ENCODE data around the gene EVL. TPM values are rescaled to one million over a fixed set of nuclear protein-coding genes. Genes with fewer than 3 reads are reported as not detected.

EVL gene
- total and polyA plus RNA-seq, 2 of the 8 experiments (the other 6 are each of a cell fraction or from before 2014, with no cell fraction given): 30.7 to 64.6 TPM

DNA sequence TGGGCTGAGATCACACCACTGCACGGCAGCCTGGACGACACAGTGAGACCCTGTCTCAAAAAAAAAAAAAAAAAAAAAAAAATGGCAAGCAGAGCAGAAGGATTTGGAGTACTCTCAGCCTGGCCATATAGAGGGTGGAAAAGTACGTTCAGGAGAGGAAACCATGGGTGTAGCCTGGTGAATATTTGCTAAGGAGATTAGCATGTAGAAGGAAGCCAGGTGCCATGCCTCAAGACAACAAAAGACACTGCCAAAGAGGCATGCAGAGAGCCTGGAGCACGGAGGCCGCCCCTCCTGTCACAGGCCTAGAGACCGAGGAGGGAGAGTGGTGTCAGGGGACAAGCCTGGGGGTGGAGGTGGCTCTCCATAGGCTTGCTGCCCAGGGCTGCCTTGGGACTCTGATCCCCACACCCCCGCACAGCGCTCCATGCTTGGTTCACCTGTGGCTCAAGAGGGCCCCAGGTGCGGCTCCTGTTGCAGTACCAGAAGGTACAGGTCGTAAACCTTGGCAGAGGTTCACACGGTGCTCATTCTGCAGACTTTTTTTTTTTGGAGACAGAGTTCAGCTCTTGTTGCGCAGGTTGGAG is 122.1 kb downstream of the EVL start:
- no peak overlapping the region for H4K5ac ChIP-seq (ENCODE audit: insufficient read length, low read depth, low read length)
- no peaks in the 10 kb centered on the region for H3K27me3 ChIP-seq (replicated peaks in 1 of 4; ENCODE audit: control insufficient read depth in 3 of 4, extremely low read depth in 1 of 4, insufficient read depth in 3 of 4, low read length in 3 of 4)
- TF ChIP-seq RAD21 (IDR thresholded peaks at IDR 0.05 in 1 of 2, conservative IDR thresholded peaks at IDR 0.05 in 1 of 2; ENCODE audit: low read depth in 2 of 2, low read length in 2 of 2): no peak
- FAIRE-seq: no peak
- no peak overlapping the region for H2BK15ac ChIP-seq (ENCODE audit: low read length)
- H3K79me2 ChIP-seq (ENCODE audit: control insufficient read depth in 1 of 2, insufficient read depth in 2 of 2, low read length in 2 of 2): no peaks in the 10 kb centered on the region
- H3K18ac ChIP-seq (ENCODE audit: extremely low read depth, low read length): no peak overlapping the region
- no peak overlapping the region for H3K4me2 ChIP-seq (ENCODE audit: insufficient read depth in 1 of 2, low read depth in 2 of 2, low read length in 2 of 2)
- no peak overlapping the region for H2AFZ ChIP-seq (ENCODE audit: low read length)
- H3K36me3 ChIP-seq (ENCODE audit: control insufficient read depth in 2 of 4, insufficient read depth in 4 of 4, low read length in 3 of 4): no peaks in the 10 kb centered on the region
- H3K4ac ChIP-seq (replicated peaks; ENCODE audit: insufficient read length, low read depth, low read length): no peak overlapping the region
- no peaks in the 10 kb centered on the region for H3K9me3 ChIP-seq (ENCODE audit: insufficient read depth in 2 of 2, low read depth in 1 of 2, low read length in 1 of 2)
- H3K14ac ChIP-seq (ENCODE audit: insufficient read length): no peak overlapping the region
- no peak overlapping the region for H2AK5ac ChIP-seq (ENCODE audit: low read depth, low read length)
- 90% methylated on average over 11 of the region's 12 CpGs; no CpG with 5 or more reads in 1 of the 2 experiments for WGBS, 2 experiments (ENCODE audit: extremely low coverage in 1 of 2, insufficient coverage in 1 of 2, insufficient read length in 1 of 2, insufficient replicate concordance in 2 of 2, low coverage in 1 of 2, low lambda C conversion rate in 2 of 2, missing lambda C conversion rate in 1 of 2)
- H3K27ac ChIP-seq (ENCODE audit: low read depth, low read length): no peak overlapping the region
- H2BK120ac ChIP-seq (replicated peaks; ENCODE audit: low read depth, low read length): no peak overlapping the region
- H3K56ac ChIP-seq (replicated peaks; ENCODE audit: insufficient read length, low read depth, low read length): no peak overlapping the region
- H2BK20ac ChIP-seq (ENCODE audit: low read length): no peak overlapping the region
- no peak overlapping the region for H3K9ac ChIP-seq (replicated peaks in 1 of 4; ENCODE audit: extremely low read depth in 1 of 4, low read depth in 3 of 4, low read length in 3 of 4)
- no peak overlapping the region; the same call in 1 of the 2 replicates for H4K8ac ChIP-seq (ENCODE audit: extremely low read depth, insufficient read depth, low read length)
- no peak overlapping the region for H3K23ac ChIP-seq (ENCODE audit: insufficient read length)
- POLR2A ChIA-PET (ENCODE audit: partially characterized antibody): interaction anchor here (0.6 to 0.7 kb wide), 2 partner anchors 22 to 47 kb away, joined by 3 to 4 read pairs; no protein-coding TSS in a partner anchor
- H3K4me1 ChIP-seq (replicated peaks in 1 of 4; ENCODE audit: control insufficient read depth in 3 of 4, insufficient read depth in 4 of 4, low read length in 3 of 4): peaks cover 0 to 5% (median 2%) of the 10 kb centered on the region in 4 experiments; a peak in 3 of 7 replicates
- H3K79me1 ChIP-seq (ENCODE audit: low read depth, low read length): no peaks in the 10 kb centered on the region
- no peak overlapping the region for H4K91ac ChIP-seq (replicated peaks; ENCODE audit: insufficient read length, low read length)
- no peak overlapping the region for H2BK12ac ChIP-seq (ENCODE audit: low read depth, low read length)
- H4K20me1 ChIP-seq (replicated peaks in 1 of 2; ENCODE audit: control insufficient read depth in 1 of 2, insufficient read depth in 2 of 2, low read length in 2 of 2): no peaks in the 10 kb centered on the region
- CTCF ChIA-PET (ENCODE audit: partially characterized antibody): interaction anchor here (0.6 to 1.2 kb wide), 4 partner anchors 14 to 130 kb away, joined by 3 read pairs; no protein-coding TSS in a partner anchor
- H3K4me3 ChIP-seq (ENCODE audit: extremely low read depth in 1 of 4, insufficient read depth in 2 of 4, low read depth in 3 of 4, low read length in 4 of 4): no peak overlapping the region
- no peak for DNase-seq (ENCODE audit: low read depth in 1 of 2, low spot score in 2 of 2)
- no peak overlapping the region for H2BK5ac ChIP-seq (ENCODE audit: low read depth, low read length)
- no peaks in the 10 kb centered on the region for H3K23me2 ChIP-seq (ENCODE audit: low read depth, low read length)

Measured in H1 (cell line).